GM23338 (cell line): ENCODE results near the gene ITPRIP.

ENCODE experiments used
- CREB1 ChIP-seq: fragments of 250-450 bp; sonication (Bioruptor Pico); IDR thresholded peaks from 2 replicates; pipeline ENCODE4 v1.5.0; 2020; ENCODE audit warnings: low read depth, mild to moderate bottlenecking, moderate library complexity
- EZH2 ChIP-seq: fragments of 200-600 bp; sonication (generic); IDR thresholded peaks from one replicate; pipeline ENCODE4 v1.8.0; 2017; ENCODE audit warnings: antibody characterized with exemption, mild to moderate bottlenecking, low read depth; ENCODE audit not compliant: unreplicated experiment
- EZH2phosphoT487 ChIP-seq: fragments of 200-600 bp; sonication (generic); IDR thresholded peaks from one replicate; pipeline ENCODE4 v1.8.1; 2018; ENCODE audit warnings: antibody characterized with exemption; ENCODE audit not compliant: unreplicated experiment
- JUNB ChIP-seq: IDR thresholded peaks from one replicate; pipeline ENCODE4 v1.6.1; 2016; ENCODE audit warnings: antibody characterized with exemption; ENCODE audit not compliant: unreplicated experiment
- NANOG ChIP-seq: IDR thresholded peaks from 2 replicates; pipeline ENCODE4 v1.6.1; 2016; ENCODE audit warnings: antibody characterized with exemption, borderline replicate concordance
- POLR2AphosphoS5 ChIP-seq: IDR thresholded peaks from 2 replicates; pipeline ENCODE4 v1.6.1; 2016; ENCODE audit warnings: antibody characterized with exemption, low read depth
- STAT1 ChIP-seq: IDR thresholded peaks from one replicate; pipeline ENCODE4 v1.6.1; 2016; ENCODE audit warnings: antibody characterized with exemption; ENCODE audit not compliant: unreplicated experiment
- TF ChIP-seq, protein P1 (sequence below), 2 experiments: fragments of 200-600 bp in 1 of 2; sonication (generic) in 1 of 2; conservative IDR thresholded peaks; 2 replicates each; pipeline versions ENCODE4 v1.5.1 to v1.6.1; 2016 to 2017; ENCODE audit warnings: antibody characterized with exemption in 2 of 2, low read depth in 2 of 2, mild to moderate bottlenecking in 2 of 2, moderate library complexity in 1 of 2
- TF ChIP-seq, protein P2 (sequence below): IDR thresholded peaks from 2 replicates; pipeline ENCODE4 v1.6.1; 2016; ENCODE audit warnings: antibody characterized with exemption
- TF ChIP-seq, protein P3 (sequence below): IDR thresholded peaks from one replicate; pipeline ENCODE4 v1.6.1; 2018; ENCODE audit warnings: antibody characterized with exemption; ENCODE audit not compliant: unreplicated experiment
- TF ChIP-seq, protein P4 (sequence below): fragments of 250-450 bp; sonication (Bioruptor Pico); IDR thresholded peaks from 2 replicates; pipeline ENCODE4 v1.5.0; 2020; ENCODE audit warnings: mild to moderate bottlenecking, moderate library complexity

DNA sequence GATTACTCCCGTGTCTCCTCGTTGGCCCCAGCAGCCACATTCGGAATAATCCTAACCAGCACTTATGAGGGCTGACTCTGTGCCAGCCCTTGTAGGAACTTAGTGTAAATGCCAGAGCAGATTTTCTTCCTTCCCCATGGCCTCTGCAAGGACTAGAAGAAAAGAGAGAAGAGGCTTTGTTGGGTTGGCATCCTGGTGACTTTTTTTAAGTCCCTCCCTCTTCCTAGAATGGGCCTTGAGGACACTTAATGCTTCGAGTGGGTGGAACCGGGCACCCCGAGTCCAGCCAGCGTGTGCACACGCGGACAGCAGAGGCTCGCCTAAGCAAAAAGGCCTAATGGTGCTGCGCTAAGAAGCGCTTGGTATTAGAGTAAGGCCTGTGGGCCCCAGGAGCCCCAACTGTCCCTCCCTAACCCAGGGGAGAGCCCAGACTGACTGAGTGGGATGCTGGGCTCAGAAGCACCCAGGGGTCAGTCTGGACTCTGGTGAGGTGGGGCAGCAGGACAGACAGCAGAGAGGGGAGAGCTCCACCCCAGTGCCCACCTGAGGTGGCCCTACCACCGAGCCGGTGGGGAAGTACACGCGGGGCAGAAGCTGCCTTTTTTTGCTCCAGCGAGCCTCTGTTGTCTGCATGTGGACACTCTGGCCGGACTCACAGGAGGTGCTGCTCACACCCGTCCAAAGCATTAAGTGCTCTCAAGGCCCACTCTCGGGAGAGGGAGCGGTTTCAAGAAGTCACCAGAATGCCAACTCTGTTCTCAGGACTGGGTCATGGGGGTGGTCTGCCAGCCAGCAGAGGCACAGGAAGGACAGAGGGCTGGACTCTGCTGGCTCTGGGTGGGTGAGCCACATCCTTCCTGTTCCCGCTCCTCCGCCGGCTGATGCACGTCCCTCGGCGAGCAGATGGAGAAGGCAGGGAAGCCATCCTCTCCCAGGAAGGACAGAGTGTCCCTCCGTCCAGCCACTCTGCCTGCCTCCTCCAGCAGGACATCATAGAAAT lies 12.5 kb downstream of the ITPRIP start:
- TF ChIP-seq EZH2 (no peak), JUNB (no peak), STAT1 (no peak), POLR2AphosphoS5 (no peak), CREB1 (CRISPR knock-in tag) (no peak), EZH2phosphoT487 (no peak), NANOG (no peak)
- TF ChIP-seq, protein P1, sequence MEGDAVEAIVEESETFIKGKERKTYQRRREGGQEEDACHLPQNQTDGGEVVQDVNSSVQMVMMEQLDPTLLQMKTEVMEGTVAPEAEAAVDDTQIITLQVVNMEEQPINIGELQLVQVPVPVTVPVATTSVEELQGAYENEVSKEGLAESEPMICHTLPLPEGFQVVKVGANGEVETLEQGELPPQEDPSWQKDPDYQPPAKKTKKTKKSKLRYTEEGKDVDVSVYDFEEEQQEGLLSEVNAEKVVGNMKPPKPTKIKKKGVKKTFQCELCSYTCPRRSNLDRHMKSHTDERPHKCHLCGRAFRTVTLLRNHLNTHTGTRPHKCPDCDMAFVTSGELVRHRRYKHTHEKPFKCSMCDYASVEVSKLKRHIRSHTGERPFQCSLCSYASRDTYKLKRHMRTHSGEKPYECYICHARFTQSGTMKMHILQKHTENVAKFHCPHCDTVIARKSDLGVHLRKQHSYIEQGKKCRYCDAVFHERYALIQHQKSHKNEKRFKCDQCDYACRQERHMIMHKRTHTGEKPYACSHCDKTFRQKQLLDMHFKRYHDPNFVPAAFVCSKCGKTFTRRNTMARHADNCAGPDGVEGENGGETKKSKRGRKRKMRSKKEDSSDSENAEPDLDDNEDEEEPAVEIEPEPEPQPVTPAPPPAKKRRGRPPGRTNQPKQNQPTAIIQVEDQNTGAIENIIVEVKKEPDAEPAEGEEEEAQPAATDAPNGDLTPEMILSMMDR (conservative IDR thresholded peaks at IDR 0.05; ENCODE audit: low read depth in 2 of 2) = no peak
- TF ChIP-seq, protein P2, sequence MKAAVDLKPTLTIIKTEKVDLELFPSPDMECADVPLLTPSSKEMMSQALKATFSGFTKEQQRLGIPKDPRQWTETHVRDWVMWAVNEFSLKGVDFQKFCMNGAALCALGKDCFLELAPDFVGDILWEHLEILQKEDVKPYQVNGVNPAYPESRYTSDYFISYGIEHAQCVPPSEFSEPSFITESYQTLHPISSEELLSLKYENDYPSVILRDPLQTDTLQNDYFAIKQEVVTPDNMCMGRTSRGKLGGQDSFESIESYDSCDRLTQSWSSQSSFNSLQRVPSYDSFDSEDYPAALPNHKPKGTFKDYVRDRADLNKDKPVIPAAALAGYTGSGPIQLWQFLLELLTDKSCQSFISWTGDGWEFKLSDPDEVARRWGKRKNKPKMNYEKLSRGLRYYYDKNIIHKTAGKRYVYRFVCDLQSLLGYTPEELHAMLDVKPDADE = no peak
- TF ChIP-seq, protein P3, sequence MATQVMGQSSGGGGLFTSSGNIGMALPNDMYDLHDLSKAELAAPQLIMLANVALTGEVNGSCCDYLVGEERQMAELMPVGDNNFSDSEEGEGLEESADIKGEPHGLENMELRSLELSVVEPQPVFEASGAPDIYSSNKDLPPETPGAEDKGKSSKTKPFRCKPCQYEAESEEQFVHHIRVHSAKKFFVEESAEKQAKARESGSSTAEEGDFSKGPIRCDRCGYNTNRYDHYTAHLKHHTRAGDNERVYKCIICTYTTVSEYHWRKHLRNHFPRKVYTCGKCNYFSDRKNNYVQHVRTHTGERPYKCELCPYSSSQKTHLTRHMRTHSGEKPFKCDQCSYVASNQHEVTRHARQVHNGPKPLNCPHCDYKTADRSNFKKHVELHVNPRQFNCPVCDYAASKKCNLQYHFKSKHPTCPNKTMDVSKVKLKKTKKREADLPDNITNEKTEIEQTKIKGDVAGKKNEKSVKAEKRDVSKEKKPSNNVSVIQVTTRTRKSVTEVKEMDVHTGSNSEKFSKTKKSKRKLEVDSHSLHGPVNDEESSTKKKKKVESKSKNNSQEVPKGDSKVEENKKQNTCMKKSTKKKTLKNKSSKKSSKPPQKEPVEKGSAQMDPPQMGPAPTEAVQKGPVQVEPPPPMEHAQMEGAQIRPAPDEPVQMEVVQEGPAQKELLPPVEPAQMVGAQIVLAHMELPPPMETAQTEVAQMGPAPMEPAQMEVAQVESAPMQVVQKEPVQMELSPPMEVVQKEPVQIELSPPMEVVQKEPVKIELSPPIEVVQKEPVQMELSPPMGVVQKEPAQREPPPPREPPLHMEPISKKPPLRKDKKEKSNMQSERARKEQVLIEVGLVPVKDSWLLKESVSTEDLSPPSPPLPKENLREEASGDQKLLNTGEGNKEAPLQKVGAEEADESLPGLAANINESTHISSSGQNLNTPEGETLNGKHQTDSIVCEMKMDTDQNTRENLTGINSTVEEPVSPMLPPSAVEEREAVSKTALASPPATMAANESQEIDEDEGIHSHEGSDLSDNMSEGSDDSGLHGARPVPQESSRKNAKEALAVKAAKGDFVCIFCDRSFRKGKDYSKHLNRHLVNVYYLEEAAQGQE = no peak
- TF ChIP-seq, protein P4, sequence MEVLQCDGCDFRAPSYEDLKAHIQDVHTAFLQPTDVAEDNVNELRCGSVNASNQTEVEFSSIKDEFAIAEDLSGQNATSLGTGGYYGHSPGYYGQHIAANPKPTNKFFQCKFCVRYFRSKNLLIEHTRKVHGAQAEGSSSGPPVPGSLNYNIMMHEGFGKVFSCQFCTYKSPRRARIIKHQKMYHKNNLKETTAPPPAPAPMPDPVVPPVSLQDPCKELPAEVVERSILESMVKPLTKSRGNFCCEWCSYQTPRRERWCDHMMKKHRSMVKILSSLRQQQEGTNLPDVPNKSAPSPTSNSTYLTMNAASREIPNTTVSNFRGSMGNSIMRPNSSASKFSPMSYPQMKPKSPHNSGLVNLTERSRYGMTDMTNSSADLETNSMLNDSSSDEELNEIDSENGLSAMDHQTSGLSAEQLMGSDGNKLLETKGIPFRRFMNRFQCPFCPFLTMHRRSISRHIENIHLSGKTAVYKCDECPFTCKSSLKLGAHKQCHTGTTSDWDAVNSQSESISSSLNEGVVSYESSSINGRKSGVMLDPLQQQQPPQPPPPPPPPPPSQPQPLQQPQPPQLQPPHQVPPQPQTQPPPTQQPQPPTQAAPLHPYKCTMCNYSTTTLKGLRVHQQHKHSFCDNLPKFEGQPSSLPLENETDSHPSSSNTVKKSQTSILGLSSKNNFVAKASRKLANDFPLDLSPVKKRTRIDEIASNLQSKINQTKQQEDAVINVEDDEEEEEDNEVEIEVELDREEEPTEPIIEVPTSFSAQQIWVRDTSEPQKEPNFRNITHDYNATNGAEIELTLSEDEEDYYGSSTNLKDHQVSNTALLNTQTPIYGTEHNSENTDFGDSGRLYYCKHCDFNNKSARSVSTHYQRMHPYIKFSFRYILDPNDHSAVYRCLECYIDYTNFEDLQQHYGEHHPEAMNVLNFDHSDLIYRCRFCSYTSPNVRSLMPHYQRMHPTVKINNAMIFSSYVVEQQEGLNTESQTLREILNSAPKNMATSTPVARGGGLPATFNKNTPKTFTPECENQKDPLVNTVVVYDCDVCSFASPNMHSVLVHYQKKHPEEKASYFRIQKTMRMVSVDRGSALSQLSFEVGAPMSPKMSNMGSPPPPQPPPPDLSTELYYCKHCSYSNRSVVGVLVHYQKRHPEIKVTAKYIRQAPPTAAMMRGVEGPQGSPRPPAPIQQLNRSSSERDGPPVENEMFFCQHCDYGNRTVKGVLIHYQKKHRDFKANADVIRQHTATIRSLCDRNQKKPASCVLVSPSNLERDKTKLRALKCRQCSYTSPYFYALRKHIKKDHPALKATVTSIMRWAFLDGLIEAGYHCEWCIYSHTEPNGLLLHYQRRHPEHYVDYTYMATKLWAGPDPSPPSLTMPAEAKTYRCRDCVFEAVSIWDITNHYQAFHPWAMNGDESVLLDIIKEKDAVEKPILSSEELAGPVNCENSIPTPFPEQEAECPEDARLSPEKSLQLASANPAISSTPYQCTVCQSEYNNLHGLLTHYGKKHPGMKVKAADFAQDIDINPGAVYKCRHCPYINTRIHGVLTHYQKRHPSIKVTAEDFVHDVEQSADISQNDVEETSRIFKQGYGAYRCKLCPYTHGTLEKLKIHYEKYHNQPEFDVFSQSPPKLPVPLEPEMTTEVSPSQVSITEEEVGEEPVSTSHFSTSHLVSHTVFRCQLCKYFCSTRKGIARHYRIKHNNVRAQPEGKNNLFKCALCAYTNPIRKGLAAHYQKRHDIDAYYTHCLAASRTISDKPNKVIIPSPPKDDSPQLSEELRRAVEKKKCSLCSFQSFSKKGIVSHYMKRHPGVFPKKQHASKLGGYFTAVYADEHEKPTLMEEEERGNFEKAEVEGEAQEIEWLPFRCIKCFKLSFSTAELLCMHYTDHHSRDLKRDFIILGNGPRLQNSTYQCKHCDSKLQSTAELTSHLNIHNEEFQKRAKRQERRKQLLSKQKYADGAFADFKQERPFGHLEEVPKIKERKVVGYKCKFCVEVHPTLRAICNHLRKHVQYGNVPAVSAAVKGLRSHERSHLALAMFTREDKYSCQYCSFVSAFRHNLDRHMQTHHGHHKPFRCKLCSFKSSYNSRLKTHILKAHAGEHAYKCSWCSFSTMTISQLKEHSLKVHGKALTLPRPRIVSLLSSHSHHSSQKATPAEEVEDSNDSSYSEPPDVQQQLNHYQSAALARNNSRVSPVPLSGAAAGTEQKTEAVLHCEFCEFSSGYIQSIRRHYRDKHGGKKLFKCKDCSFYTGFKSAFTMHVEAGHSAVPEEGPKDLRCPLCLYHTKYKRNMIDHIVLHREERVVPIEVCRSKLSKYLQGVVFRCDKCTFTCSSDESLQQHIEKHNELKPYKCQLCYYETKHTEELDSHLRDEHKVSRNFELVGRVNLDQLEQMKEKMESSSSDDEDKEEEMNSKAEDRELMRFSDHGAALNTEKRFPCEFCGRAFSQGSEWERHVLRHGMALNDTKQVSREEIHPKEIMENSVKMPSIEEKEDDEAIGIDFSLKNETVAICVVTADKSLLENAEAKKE (CRISPR knock-in tag) = no peak
